A673 (cell line): Measurements from ENCODE around the gene LRRC3. TPM values are rescaled to one million over a fixed set of nuclear protein-coding genes. Genes with fewer than 3 reads are reported as not detected.

ENCODE experiments used
- BruUV-seq: library from RNA; stranded (reverse); fragments of 400-500 nt; replicated peaks from 2 replicates; lab custom pipeline; 2021; lab: Mats Ljungman, UMichigan
- CTCF ChIA-PET: fragments of 300-600 bp; sonication (Branson Sonifier 250); formaldehyde crosslinking; loops from one replicate; lab custom pipeline; 2022; ENCODE audit warnings: antibody characterized with exemption; lab: Charles Lee
- POLR2A ChIA-PET: fragments of 300-600 bp; sonication (Branson Sonifier 250); formaldehyde crosslinking; loops from one replicate; lab custom pipeline; 2022; ENCODE audit warnings: antibody characterized with exemption; ENCODE audit not compliant: low non-redundant PET; lab: Charles Lee
- DNase-seq: peaks from one replicate; pipeline ENCODE4 v3.0.0-alpha.2; 2015; ENCODE audit warnings: low spot score
- H3K27ac ChIP-seq: fragments of 200-600 bp; sonication (generic); 2 replicates; pipeline ENCODE4 v1.5.1; 2016; ENCODE audit warnings: mixed run types, low read depth, mild to moderate bottlenecking, mixed read lengths, antibody characterized with exemption, low read length; ENCODE audit not compliant: poor library complexity, severe bottlenecking
- H3K27me3 ChIP-seq: fragments of 200-600 bp; sonication (generic); replicated peaks from 2 replicates; pipeline ENCODE4 v1.6.1; 2017; ENCODE audit warnings: mixed run types, low read depth, mild to moderate bottlenecking, mixed read lengths, antibody characterized with exemption, low read length; ENCODE audit not compliant: insufficient read depth, poor library complexity
- H3K36me3 ChIP-seq: fragments of 200-600 bp; sonication (generic); 2 replicates; pipeline ENCODE4 v1.6.1; 2016; ENCODE audit warnings: mixed run types, mild to moderate bottlenecking, mixed read lengths, antibody characterized with exemption, low read length; ENCODE audit not compliant: insufficient read depth, poor library complexity, severe bottlenecking
- H3K4me1 ChIP-seq: fragments of 200-600 bp; sonication (generic); 2 replicates; pipeline ENCODE4 v1.6.1; 2017; ENCODE audit warnings: mixed run types, mild to moderate bottlenecking, mixed read lengths, antibody characterized with exemption, low read length; ENCODE audit not compliant: insufficient read depth, poor library complexity, severe bottlenecking
- H3K4me3 ChIP-seq: fragments of 200-600 bp; sonication (generic); 2 replicates; pipeline ENCODE4 v1.5.1; 2016; ENCODE audit warnings: low read depth, mixed run types, mild to moderate bottlenecking, mixed read lengths, low read length; ENCODE audit not compliant: poor library complexity, severe bottlenecking
- H3K9me3 ChIP-seq: fragments of 200-600 bp; sonication (generic); 2 replicates; pipeline ENCODE4 v1.6.1; 2016; ENCODE audit warnings: mixed run types, low read depth, mild to moderate bottlenecking, mixed read lengths, antibody characterized with exemption, low read length; ENCODE audit not compliant: poor library complexity, severe bottlenecking
- EZH2 ChIP-seq: fragments of 200-600 bp; sonication (generic); IDR thresholded peaks from 2 replicates; pipeline ENCODE4 v1.6.1; 2017; ENCODE audit warnings: borderline replicate concordance, low read depth, mild to moderate bottlenecking, mixed read lengths, antibody characterized with exemption, low read length; ENCODE audit not compliant: poor library complexity, severe bottlenecking
- intact Hi-C: fragments of 100-400 bp; cut with micrococcal nuclease; formaldehyde crosslinking; loops from one replicate; pipeline ENCODE4 v1.10.0; 2022; ENCODE audit not compliant: unreplicated experiment
- total RNA-seq: library from RNA; stranded (reverse); gene quantifications from 2 replicates; pipeline ENCODE4 v1.2.3, GENCODE V29; 2021
- TF ChIP-seq, protein P1 (sequence below): fragments of 300-800, 200-600 bp; sonication (generic); conservative IDR thresholded peaks from 2 replicates; pipeline ENCODE4 v1.5.1; 2017; ENCODE audit warnings: low read depth, mild to moderate bottlenecking, antibody characterized with exemption, low read length, moderate library complexity, mixed read lengths

Gene LRRC3
- total RNA-seq, 1 experiment from 2014 or later: 1.5 TPM

GRCh38 chr21:44507673-44508425 lies 52.5 kb downstream of the LRRC3 start:
- H3K4me3 ChIP-seq: no peak overlapping the region
- intact Hi-C loops: no loop called here
- ChIA-PET POLR2A (no interaction called here), CTCF (no interaction called here)
- no peaks in the 10 kb centered on the region for H3K27me3 ChIP-seq
- no TSS peak for BruUV-seq
- H3K27ac ChIP-seq: no peak overlapping the region
- no peak for DNase-seq
- no peaks in the 10 kb centered on the region for H3K9me3 ChIP-seq
- no peaks in the 10 kb centered on the region for H3K36me3 ChIP-seq
- H3K4me1 ChIP-seq: no peaks in the 10 kb centered on the region
- TF ChIP-seq, protein P1, sequence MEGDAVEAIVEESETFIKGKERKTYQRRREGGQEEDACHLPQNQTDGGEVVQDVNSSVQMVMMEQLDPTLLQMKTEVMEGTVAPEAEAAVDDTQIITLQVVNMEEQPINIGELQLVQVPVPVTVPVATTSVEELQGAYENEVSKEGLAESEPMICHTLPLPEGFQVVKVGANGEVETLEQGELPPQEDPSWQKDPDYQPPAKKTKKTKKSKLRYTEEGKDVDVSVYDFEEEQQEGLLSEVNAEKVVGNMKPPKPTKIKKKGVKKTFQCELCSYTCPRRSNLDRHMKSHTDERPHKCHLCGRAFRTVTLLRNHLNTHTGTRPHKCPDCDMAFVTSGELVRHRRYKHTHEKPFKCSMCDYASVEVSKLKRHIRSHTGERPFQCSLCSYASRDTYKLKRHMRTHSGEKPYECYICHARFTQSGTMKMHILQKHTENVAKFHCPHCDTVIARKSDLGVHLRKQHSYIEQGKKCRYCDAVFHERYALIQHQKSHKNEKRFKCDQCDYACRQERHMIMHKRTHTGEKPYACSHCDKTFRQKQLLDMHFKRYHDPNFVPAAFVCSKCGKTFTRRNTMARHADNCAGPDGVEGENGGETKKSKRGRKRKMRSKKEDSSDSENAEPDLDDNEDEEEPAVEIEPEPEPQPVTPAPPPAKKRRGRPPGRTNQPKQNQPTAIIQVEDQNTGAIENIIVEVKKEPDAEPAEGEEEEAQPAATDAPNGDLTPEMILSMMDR: no peak
- TF ChIP-seq EZH2: no peak

DNA sequence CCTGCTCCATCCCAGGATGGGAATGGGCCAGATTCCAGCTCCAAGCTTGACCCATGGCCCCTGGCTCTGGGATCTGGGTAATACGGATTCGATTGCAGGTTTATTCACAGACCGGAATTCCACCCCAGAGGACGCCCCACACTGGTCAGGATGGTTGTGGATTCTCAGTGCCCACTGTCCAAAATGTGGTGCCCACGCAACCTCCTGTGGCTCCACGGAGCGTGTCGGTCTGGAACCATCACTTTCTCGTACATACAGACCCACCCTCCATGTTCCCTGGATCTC lies 53.1 kb downstream of the LRRC3 start:
- Histone ChIP-seq H3K27me3 (no peaks in the 10 kb centered on the region), H3K27ac (no peak overlapping the region), H3K4me3 (no peak overlapping the region), H3K4me1 (no peaks in the 10 kb centered on the region), H3K9me3 (no peaks in the 10 kb centered on the region), H3K36me3 (no peaks in the 10 kb centered on the region)
- intact Hi-C loops: no loop called here
- CTCF ChIA-PET: no interaction called here
- BruUV-seq: no TSS peak
- POLR2A ChIA-PET: no interaction called here
- TF ChIP-seq, protein P1: no peak
- TF ChIP-seq EZH2: no peak
- no peak for DNase-seq

GRCh38 chr21:44508711-44509445 lies 53.6 kb downstream of the LRRC3 start:
- intact Hi-C loops: no loop called here
- Histone ChIP-seq H3K4me3 (no peak overlapping the region), H3K4me1 (no peaks in the 10 kb centered on the region), H3K36me3 (no peaks in the 10 kb centered on the region), H3K27ac (no peak overlapping the region), H3K27me3 (no peaks in the 10 kb centered on the region), H3K9me3 (no peaks in the 10 kb centered on the region)
- no TSS peak for BruUV-seq
- CTCF ChIA-PET: no interaction called here
- DNase-seq: no peak
- POLR2A ChIA-PET: no interaction called here
- no peak for TF ChIP-seq EZH2
- TF ChIP-seq, protein P1: no peak
